ENCODE results near the gene SETD6. TPM values are rescaled to one million over a fixed set of nuclear protein-coding genes. Genes with fewer than 3 reads are reported as not detected.

SETD6 gene
- total and polyA plus RNA-seq, 2 of the 13 experiments (the other 11 are each of a cell fraction or from before 2014, with no cell fraction given) = 24.0 to 25.7 TPM

- TF ChIP-seq, protein P1, sequence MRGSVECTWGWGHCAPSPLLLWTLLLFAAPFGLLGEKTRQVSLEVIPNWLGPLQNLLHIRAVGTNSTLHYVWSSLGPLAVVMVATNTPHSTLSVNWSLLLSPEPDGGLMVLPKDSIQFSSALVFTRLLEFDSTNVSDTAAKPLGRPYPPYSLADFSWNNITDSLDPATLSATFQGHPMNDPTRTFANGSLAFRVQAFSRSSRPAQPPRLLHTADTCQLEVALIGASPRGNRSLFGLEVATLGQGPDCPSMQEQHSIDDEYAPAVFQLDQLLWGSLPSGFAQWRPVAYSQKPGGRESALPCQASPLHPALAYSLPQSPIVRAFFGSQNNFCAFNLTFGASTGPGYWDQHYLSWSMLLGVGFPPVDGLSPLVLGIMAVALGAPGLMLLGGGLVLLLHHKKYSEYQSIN (CRISPR knock-in tag; IDR thresholded peaks at IDR 0.05; ENCODE audit: borderline replicate concordance) = no peak
- TF ChIP-seq AHR (CRISPR knock-in tag; IDR thresholded peaks at IDR 0.05) (no peak), NFKBIZ (CRISPR knock-in tag; IDR thresholded peaks at IDR 0.05) (no peak), ZBTB21 (CRISPR knock-in tag; IDR thresholded peaks at IDR 0.05) (no peak), ZNF800 (CRISPR knock-in tag; IDR thresholded peaks at IDR 0.05) (no peak), ZFP91 (CRISPR knock-in tag; IDR thresholded peaks at IDR 0.05; ENCODE audit: borderline replicate concordance) (peak; percentile 58), ZNF546 (CRISPR knock-in tag; conservative IDR thresholded peaks at IDR 0.05) (no peak), MZF1 (CRISPR knock-in tag; IDR thresholded peaks at IDR 0.05; ENCODE audit: borderline replicate concordance) (no peak), ZNF235 (CRISPR knock-in tag; IDR thresholded peaks at IDR 0.05; ENCODE audit: borderline replicate concordance) (no peak), ZNF225 (CRISPR knock-in tag; IDR thresholded peaks at IDR 0.05) (no peak), SOX6 (IDR thresholded peaks at IDR 0.05) (no peak), SOX6 (CRISPR knock-in tag; IDR thresholded peaks at IDR 0.05) (no peak), HMGA1 (CRISPR knock-in tag; conservative IDR thresholded peaks at IDR 0.05) (no peak), HINFP (CRISPR knock-in tag; IDR thresholded peaks at IDR 0.05; ENCODE audit: low read depth) (no peak), EEA1 (CRISPR knock-in tag; IDR thresholded peaks at IDR 0.05; ENCODE audit: borderline replicate concordance) (0 out of 2 replicates have a peak, but pooled peaks have one; percentile 9), ZNF780A (CRISPR knock-in tag; IDR thresholded peaks at IDR 0.05) (peak; percentile 77; the same call in 1 of the 2 replicates)
- TF ChIP-seq, protein P2, sequence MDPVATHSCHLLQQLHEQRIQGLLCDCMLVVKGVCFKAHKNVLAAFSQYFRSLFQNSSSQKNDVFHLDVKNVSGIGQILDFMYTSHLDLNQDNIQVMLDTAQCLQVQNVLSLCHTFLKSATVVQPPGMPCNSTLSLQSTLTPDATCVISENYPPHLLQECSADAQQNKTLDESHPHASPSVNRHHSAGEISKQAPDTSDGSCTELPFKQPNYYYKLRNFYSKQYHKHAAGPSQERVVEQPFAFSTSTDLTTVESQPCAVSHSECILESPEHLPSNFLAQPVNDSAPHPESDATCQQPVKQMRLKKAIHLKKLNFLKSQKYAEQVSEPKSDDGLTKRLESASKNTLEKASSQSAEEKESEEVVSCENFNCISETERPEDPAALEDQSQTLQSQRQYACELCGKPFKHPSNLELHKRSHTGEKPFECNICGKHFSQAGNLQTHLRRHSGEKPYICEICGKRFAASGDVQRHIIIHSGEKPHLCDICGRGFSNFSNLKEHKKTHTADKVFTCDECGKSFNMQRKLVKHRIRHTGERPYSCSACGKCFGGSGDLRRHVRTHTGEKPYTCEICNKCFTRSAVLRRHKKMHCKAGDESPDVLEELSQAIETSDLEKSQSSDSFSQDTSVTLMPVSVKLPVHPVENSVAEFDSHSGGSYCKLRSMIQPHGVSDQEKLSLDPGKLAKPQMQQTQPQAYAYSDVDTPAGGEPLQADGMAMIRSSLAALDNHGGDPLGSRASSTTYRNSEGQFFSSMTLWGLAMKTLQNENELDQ (CRISPR knock-in tag; IDR thresholded peaks at IDR 0.05; ENCODE audit: borderline replicate concordance) = no peak
- TF ChIP-seq, protein P3, sequence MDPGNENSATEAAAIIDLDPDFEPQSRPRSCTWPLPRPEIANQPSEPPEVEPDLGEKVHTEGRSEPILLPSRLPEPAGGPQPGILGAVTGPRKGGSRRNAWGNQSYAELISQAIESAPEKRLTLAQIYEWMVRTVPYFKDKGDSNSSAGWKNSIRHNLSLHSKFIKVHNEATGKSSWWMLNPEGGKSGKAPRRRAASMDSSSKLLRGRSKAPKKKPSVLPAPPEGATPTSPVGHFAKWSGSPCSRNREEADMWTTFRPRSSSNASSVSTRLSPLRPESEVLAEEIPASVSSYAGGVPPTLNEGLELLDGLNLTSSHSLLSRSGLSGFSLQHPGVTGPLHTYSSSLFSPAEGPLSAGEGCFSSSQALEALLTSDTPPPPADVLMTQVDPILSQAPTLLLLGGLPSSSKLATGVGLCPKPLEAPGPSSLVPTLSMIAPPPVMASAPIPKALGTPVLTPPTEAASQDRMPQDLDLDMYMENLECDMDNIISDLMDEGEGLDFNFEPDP (CRISPR knock-in tag; conservative IDR thresholded peaks at IDR 0.05) = no peak; the same call in 1 of the 2 replicates
These were observed 802 bp downstream of the SETD6 start (continued) for GRCh38 chr16:58515871-58516767.

Data from HepG2 (cell line).